Frontal cortex (tissue), 4 donors: ENCODE data around the gene JAG2. TPM values are rescaled to one million over a fixed set of nuclear protein-coding genes. Genes with fewer than 3 reads are reported as not detected.
"Not testable (repeated sequence)": the region's sequence is repeated elsewhere in the genome, so short reads cannot be mapped to it uniquely, and the experiment has no call there.

Experiments
- DNase-seq, 2 donors: peaks; one replicate each; pipeline ENCODE4 v3.0.0; 2012; ENCODE audit warnings: low spot score in 2 of 2
- FAIRE-seq: peaks from 2 replicates; lab custom pipeline; 2012; peaks lifted over from hg19 to GRCh38; lab: Jason Lieb, UNC
- total RNA-seq: library from RNA; depleted of rRNA; stranded (reverse); fragments of >200 nt; gene quantifications from one replicate; pipeline ENCODE4 v1.2.3, GENCODE V29; 2014
- donor health status: control.
- donor health status: control.
- donor health status: control.

The JAG2 gene
- total RNA-seq, 1 donor from 2014 or later: 21.2 TPM

DNA sequence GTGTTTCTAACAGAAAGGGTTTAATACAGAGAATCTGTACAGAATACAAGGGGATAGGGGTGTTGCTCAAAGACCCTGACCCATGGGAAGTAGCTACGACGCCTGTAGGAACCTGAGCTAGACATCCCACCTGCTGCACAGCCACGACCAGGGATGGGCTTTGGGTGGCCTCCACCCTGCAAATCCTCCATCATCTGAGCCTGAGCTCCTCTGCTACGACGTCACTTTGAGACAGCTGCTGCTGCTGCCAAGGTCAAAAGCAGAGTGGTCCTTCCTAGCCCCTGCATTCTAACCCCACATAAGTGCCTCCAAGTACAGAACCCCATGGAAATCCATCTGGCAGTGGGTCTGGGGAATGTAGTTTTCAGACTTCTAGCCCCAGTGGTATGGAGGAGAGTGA is 43.8 kb downstream of the JAG2 start:
- DNase-seq (no peak), FAIRE-seq (no peak)

DNA sequence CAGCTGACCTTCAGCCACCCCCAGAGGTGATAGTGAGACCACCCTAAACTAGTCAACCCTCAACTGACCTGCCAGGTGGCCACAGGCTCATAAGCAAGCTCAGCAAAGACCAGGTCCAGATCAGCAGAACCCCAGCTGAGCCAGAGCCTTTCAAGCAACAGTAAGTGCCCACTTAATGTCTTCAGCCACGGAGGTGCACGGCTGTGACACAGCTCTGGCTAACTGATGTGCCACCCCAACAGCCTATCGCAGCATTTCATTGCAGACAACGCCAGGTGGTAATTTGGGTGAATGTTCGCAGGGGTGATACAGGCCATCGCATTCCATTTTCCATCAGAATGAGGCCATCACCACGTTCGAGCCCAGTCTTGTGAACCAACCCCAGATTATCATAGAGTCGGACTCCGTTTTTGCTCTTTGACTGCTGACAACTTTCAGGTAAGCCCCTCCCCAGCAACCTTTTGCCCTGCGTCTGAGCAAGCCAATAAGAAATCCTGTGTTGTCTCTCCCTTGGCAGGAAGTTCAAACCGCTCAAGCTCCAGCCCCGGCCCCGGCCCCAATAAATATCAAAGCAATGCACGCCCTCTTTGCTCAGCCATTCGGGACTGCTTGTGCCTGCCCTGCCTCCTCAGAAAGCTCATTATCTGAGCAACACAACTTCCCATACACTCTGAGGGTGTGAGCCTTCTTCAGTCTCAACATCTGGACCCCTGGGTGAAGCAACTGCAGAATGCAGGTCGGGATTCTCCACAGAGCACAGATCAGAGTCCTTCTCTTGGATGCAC is 44.4 kb downstream of the JAG2 start:
- DNase-seq (no peak), FAIRE-seq (no peak)

DNA sequence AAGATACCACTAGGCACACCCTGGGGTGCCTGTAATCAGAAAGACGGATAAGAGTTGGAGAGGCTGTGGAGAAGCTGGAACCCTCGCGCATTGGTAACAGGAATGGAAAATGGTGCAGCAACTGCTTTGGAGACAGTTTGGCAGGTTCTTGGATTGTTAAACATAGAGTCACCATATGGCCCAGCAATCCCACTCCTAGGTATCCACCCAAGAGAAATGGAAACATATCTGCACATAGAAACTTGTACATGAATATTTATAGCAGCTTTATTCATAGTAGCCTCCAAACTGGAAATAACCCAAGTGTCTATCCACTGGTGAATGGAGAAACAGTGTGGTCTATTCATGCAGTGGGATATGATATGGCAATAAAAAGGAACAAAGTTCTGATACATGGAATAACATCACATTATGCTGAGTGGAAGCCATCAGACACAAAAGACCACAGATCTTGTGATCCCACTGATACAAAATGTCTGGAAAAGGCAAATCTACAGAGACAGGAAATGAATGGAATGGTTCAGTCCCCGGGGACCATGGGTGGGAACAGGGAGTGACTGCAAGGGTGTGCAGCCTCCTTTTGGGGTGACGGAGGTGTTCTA is 45.4 kb downstream of the JAG2 start:
- FAIRE-seq: no peak
- no peak for DNase-seq

DNA sequence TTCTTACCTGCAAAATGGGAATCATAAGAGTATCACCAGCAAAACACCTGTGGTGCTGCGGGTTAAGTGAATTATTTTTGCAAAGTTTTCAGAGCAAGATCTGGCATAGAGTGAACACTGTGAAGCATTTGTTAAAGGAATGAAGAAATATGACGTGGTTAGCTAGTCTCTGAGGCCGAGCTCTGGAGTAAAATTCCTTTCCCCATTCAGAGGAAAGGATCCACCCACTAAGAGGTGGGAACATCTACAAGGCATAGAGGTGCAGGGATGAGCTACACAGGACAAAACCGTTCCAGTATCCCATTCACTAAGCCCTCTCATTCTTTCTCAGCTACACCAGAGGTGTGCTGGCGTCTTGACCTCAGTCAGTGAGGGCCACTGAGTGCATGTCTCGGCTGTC is 48.5 kb downstream of the JAG2 start:
- DNase-seq: no peak
- FAIRE-seq: no peak

DNA sequence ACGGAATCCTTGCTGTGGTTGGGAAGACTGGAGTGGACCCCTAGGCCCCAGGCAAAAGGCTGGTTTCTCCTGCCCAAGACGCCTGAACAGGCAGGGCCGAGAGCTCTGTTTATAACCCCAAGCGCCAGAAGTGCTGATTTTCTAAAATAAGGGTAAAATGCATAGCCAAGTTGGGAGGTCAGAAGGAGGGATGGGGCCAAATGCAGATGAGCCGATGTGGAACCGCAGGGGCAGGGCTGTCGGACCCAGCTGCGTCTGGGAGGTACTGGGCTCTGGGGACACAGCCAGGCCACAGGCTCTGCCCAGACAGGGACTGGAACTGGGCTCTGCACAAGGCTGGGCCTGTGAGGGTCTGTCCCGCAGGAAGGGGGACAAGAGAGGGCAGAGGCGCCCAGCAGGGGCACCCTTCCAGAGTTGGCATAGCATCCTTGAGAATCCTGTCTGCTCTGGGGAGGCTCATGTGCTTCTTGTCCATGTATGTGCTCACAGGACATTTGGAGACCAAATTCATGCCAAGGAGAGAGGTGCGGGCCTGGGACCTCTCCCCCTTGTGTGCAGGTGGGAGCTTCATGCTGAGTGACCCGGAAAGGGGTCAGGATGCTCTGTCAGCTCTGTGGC is 49.1 kb downstream of the JAG2 start:
- DNase-seq (no peak), FAIRE-seq (no peak)

DNA sequence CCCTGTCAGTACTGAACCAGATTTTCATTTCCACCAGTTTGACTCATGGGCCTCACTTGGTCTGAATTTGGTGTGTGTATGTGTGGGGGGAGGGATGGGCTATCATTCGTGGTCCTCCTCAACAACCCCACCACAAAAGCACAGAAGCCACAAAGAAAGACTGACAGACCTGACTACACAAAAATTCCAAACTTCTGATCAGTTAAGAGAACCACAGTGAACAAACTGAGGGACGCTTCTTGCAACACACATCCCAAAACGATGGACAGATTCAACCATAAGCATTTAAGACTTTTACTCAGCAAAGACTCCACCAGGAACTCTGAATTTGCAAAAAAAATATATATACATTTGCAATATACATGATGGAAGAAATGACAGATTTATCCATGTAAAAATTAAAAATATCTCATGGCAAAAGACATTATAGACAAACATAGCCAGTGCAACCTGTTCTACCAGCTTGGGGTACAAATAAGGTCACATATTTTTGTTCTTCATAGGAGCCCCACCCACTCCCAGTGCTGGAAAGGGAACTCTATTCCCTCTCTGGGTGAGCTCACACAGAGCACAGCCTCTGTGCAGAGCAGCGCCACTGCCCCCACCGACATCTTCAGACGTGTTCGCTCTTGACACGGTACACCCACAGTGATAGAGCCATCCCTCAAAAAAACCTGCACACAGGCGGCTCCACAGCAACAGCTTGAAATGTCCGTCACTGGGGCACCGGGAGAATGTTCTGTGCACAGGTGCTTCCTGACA is 49.7 kb downstream of the JAG2 start:
- DNase-seq (no peak), FAIRE-seq (no peak)

DNA sequence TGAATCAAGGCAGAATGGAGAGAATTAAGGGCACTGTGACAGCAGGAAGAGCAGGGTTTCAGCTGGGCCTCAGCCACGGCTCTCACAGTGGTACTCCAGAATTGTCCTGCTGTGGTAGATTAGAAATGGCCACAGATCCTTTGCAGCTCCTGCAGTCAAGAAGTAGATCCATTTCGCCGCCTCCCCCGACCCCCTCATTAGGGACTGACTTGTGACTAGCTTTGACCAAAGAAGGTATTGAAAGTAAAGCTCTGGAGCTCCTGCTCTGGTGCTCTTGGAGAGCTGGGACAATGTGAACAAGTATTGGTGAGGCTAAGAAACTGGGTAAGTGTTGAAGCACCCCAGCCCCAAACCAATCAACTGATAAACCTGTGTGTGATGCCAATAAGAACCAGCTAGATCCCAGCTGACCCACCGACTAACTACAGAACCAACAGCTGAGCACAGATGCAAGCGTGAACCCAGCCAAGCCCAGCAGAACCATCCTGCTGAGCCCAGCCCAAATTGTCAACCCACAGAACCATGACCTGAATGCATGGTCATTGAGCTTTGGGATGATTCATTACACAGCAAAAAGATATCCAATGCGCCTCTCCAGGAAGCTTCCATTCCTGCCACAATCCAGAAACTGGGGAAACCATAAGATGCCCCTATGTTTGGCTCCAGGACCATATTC is 50.7 kb downstream of the JAG2 start:
- FAIRE-seq: no peak
- no peak for DNase-seq

DNA sequence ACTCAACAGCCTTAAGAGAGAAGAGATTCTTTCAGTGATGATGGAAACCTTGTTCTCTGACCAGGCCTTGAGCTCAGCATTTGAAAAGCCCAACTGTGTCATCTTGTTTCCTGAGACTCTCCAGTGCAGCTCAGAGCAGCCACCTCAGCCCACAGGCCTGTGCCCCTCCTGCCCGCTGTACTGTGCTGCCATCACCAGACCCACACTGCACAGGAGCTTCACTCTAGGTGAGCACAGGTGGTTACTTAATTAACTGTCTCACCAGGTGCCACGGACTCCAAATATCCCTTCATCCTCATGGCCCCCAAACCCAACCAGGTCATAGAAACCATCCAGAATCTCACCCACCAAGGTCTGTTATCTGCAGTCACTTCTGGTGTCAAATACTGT is 51.3 kb downstream of the JAG2 start:
- DNase-seq (no peak), FAIRE-seq (no peak)

DNA sequence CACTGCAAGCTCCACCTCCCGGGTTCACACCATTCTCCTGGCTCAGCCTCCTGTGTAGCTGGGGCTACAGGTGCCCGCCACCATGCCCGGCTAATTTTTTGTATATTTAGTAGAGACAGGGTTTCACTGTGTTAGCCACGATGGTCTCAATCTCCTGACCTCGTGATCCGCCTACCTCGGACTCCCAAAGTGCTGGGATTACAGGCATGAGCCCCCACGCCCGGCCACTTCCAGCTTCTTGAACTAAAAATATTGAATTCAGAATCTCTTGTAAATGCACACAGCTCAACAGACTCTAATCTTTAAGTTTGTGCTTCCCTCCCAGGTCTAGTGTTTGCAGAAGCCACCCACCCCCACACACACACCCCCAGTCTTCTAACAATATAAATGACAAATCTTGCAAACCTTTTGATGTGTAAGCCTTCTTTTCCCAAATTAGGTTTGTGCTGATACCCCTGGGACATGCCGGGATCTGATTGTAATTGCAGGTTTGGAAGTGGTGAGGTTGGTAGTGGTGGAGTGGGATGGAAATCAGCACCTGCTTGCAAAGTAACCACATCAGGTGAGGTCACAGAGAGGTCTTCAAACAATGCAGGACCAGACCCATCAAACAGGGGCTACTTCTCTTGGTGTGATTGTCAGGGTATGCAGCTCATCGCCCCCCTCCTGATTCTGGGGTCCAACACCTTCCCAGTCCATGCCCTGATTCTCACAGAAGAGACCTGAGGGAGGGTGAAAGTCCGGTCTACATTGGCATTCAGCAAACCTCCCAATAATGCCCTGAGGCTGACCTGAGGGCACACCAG is 51.9 kb downstream of the JAG2 start:
- FAIRE-seq (no peak), DNase-seq (no peak)

DNA sequence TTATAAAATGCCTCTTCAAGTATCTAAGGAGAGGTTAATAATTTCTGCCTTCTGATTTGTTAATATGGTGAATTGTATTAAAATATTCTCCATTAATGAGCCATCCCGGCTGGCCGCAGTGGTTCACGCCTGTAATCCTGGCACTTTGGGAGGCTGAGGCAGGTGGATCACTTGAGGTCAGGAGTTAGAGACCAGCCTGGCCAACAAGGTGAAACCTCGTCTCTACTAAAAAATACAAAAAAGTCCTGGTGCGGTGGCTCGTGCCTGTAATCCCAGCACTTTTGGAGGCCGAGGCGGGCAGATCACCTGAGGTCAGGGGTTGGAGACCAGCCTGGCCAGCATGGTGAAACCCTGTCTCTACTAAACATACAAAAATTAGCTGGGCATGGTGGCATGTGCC is 59.3 kb downstream of the JAG2 start:
- not testable (repeated sequence) for FAIRE-seq, DNase-seq

DNA sequence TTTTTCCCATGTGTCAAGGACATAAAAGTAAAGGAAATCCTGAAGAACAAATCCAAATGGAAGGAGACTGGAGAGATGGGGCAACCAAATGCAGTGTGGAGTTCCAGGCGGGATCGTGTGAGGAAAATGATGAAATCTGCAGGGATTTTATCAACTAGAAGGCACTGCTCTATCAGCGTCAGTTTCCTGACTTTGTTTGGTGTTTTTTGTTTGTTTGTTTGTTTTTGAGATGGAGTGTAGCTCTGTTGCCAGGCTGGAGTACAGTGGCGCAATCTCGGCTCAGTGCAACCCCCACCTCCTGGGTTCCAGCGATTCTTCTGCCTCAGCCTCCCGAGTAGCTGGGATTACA is 60.1 kb downstream of the JAG2 start:
- FAIRE-seq (no peak), DNase-seq (no peak)

DNA sequence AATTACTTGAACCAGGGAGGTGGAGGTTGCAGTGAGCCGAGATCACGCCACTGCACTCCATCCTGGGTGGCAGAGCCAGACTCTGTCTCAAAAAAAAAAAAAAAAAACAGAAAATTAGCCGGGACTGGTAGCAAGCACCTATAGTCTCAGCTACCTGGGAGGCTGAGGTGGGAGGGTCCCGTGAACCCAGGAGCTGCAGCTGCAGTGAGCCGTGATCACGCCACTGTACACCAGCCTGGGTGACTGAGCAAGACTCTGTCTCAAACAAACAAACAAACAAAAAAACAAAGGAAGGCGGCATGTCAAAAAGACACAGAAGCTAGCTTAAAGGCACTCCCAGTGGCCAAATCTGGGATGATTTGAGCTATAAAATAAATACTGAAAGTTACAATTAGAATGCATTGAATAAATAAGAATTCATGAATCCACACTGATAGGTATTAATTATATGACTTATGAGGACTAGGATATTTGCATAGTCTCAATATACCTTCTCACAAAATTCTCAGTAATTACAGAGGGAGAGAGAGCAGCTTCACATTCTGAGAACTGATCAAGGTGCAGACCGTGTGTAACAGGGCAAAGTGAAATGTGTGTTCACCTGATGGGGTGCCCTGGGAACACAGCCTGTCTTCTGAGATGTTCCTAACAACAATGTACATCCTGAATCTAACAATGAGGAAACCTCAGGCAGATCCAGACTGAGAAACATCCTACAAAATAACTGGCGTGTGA is 60.6 kb downstream of the JAG2 start:
- no peak for FAIRE-seq
- DNase-seq: no peak

DNA sequence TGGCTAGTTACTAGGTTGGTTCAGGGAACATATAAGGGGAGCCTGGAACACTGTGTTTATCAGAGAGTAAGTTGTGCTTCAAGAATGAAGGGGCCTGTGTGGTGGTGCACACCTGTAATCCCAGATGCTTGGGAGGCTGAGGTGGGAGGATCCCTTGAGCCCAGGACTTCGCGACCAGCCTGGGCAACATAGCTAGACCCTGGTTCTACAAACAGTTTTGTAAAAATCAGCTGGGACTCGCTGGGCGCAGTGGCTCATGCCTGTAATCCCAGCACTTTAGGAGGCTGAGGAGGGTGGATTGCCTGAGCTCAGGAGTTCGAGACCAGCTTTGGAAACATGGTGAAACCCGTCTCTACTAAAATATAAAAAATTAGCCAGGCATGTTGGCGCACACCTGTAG is 61.2 kb downstream of the JAG2 start:
- no peak for FAIRE-seq
- DNase-seq: no peak

DNA sequence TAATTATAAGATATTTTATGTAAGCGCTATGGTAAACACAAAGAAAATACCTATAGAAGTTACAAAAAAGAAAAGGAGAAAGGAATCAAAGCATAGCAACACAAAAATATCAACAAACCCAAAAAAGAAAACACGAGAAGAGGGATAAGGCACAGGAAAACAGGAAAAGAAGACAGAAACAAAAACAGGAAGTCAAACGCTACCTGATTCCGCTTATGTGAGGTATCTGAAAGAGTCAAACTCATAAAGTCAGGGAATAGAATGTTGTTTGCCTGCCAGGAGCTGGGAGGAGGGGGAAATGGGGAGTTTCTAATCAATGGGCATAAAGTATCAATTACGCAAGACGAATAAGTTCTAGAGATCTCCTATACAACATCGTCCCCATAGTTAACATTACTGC is 63.4 kb downstream of the JAG2 start:
- FAIRE-seq (no peak), DNase-seq (no peak)

DNA sequence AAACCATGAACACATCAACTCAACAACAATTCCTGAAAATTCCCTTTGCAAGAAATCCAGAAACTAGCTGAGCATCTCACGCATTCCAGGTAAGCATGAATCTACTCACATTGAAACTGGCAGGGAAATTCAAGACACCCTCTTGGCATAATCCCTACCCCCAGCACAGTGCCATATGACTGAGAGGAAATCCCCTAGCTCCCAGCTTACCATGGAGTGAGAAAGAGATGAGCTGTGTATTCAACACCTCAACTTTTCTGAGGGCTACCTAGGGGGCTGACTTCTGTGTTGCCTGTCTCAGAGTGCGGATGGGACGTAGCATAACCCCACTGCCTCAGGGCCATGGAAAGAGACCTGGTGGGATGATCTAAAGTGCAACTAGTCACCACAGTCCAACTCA is 65.7 kb downstream of the JAG2 start:
- DNase-seq: no peak

DNA sequence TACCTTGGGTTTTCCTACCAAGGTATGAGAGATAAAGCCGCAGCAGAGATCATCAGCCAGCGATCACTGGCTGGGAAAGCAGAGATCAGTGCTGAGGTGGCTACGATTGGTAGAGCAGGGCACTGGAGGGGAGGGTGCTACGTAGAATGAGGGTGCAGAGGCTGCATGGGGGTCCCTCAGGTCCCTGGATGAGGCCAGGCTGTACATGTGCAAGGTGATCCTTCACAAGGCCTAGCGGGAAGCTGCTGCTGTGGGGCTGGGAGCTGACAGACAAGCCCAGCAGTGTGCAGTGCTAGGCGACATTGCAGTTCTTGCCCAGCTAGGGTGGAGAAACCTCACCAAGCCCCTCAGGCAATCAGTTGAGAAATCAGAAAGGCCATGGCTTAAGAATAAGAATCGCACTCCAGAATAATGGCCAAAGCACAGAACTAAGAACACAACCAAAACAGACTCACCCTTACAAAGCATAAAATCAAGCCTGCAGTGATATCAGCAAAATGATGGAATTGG is 66.2 kb downstream of the JAG2 start:
- DNase-seq (no peak), FAIRE-seq (no peak)

More for the DNA sequence above, 65.7 kb downstream of the JAG2 start:
- no peak for FAIRE-seq

DNA sequence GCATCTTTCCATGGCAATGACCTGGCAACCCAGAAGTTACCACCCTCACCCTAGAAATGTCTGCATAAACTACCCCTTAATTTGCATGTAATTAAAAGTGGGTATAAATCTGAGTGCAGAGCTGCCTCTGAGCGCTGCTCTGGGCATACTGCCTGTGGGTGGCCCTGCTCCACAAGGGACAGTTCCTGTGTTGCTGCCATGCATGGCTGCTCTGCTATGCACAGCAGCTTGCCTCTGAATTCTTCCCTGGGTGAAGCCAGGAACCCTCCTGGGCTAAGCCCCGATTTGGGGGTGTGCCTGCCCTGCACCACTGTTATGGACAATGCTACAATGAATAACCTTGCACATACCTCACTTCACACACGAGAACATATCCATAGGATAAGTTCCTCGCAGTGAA is 67.7 kb downstream of the JAG2 start:
- DNase-seq: no peak

DNA sequence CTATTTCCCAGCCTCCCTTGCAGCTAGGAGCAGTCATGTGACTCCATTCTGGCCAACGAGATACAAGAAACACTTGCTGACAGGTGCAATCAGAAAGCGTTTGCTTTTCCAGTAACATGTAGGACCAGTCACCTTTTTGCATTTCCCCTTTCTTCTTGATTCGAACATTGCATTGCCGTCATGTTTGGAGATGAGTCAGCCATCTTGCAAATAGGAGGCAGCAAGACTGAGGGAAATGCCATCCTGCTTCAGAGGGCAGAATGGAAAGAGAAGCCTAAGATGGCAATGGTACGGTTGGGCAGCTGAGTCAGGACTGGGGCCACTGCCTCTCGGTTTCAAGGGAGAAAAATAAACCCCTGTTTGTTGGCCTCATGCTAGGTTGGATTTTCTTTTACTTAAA is 68.8 kb downstream of the JAG2 start:
- DNase-seq (no peak), FAIRE-seq (no peak)

More for the DNA sequence above, 67.7 kb downstream of the JAG2 start:
- FAIRE-seq: no peak

DNA sequence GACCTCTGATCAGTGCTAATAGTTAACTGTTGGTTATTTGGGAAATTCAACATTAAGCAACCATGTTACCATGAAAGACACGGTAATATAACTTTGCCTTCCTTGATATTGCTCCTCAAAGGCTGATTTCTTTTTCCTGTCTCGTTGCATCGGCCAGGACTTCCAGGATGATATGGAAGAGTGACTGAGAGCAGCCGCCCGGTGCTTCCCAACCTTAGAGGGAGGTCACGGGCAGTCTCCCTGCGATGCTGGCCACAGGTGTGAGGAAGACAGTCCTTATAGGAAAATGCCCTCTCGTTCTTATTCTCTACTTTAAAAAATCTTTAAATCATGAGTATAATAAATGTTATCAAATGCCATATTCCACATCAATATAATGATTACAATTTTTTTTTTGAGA is 70.3 kb downstream of the JAG2 start:
- no peak for FAIRE-seq
- DNase-seq: no peak
